ENCODE results near the gene MEAK7.
"Not testable (repeated sequence)": the region's sequence is repeated elsewhere in the genome, so short reads cannot be mapped to it uniquely, and the experiment has no call there.

GRCh38 chr16:84518220-84518619 lies 13.8 kb upstream of the MEAK7 start:
- TF ChIP-seq POLR2A (IDR thresholded peaks at IDR 0.05); POLR2AphosphoS5 (IDR thresholded peaks at IDR 0.05); EP300 (IDR thresholded peaks at IDR 0.05; ENCODE audit: low read depth): not testable (repeated sequence)
- TF ChIP-seq, protein P1, sequence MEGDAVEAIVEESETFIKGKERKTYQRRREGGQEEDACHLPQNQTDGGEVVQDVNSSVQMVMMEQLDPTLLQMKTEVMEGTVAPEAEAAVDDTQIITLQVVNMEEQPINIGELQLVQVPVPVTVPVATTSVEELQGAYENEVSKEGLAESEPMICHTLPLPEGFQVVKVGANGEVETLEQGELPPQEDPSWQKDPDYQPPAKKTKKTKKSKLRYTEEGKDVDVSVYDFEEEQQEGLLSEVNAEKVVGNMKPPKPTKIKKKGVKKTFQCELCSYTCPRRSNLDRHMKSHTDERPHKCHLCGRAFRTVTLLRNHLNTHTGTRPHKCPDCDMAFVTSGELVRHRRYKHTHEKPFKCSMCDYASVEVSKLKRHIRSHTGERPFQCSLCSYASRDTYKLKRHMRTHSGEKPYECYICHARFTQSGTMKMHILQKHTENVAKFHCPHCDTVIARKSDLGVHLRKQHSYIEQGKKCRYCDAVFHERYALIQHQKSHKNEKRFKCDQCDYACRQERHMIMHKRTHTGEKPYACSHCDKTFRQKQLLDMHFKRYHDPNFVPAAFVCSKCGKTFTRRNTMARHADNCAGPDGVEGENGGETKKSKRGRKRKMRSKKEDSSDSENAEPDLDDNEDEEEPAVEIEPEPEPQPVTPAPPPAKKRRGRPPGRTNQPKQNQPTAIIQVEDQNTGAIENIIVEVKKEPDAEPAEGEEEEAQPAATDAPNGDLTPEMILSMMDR (IDR thresholded peaks at IDR 0.05), result not testable (repeated sequence)

Measured in transverse colon (tissue), 4 donors.